CD4-positive, alpha-beta T cell treated with Interleukin-2 at 100 ng/mL for 4 hours (primary cell): Measurements from ENCODE around the gene PTPRS.
"Not testable (repeated sequence)": the region's sequence is repeated elsewhere in the genome, so short reads cannot be mapped to it uniquely, and the experiment has no call there.

Experiments
- DNase-seq: peaks from one replicate; pipeline ENCODE4 v3.0.0-alpha.2; 2020; ENCODE audit warnings: low spot score

PTPRS gene

DNA sequence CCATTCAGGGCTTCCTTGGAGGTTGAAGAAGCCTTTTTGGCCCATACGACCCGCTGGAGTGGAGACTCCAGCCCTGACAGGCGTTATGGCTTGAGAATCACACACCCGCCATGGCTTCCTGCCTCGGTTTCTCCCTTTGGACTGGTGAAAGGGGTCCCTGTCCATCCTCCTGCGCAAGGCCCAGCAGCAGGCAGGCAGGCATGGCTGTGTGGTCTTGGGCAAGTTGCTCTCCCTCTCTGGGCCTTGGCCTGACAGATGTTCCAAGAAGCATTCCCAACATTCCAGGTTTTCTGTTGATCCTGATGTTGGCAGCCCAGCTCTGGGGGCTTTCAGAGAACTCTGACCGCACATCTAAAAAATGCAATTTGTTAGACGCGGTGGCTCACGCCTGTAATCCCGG, 8.1 kb downstream of the PTPRS start:
- DNase-seq: no peak

DNA sequence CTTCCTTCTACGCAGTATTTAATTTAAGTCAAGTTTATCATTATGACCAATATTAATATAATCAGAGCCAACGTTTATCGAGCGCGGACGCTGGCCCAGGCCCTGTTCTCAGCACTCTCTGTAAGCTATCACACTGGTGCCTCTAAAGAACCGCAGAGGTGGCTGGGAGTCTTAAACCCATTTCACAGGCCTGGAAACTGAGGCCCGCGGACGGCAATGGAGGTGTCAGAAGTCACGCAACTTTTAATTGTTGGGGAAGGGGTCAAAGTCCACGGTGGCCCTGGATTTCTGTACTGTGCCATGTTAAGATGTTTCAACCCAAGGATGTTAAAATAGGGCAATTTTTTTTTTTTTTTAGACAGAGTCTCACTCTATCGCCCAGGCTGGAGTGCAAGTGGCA, 8.8 kb downstream of the PTPRS start:
- DNase-seq: no peak

DNA sequence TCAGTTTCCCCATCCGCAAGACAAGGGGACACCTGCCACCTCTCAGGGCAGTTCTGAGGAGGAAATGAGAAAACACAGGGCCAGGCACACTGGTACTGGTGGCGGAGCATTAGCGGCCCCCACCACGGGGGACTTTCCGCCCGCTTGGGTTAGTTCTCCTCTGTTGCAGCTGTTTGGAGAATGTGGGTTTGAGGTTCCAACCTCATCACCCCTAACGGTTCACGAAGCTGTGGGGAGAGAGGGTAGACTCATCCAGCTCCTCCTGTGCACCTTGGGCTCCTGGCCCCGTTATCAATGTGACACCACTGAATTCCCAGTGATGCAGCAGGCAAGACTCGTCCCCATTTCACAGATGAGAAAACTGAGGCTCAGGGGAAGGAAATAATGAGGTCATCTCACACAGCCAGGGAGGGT, 10.3 kb downstream of the PTPRS start:
- no peak for DNase-seq

DNA sequence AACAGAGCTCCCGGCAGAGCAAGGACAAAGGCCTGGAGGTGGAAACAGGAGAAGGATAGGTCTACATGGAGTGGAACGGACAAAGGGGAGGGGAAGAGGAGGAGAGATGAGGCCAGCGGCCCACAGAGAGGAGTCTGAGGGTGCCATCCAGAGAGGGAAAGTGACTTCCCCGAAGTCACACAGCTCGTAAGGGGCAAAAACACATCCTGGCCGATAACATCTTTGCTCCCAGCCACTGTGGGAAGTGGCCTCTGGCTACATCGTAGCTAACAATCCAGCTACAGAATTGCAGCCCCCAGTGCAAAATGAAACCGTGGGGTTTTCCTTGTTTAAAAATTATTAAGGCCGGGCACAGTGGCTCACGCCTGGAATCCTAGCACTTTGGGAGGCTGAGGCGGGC, 11.5 kb downstream of the PTPRS start:
- no peak for DNase-seq

- not testable (repeated sequence) for DNase-seq
Observed at GRCh38 chr19:5328407-5328806, 12.2 kb downstream of the PTPRS start.

DNA sequence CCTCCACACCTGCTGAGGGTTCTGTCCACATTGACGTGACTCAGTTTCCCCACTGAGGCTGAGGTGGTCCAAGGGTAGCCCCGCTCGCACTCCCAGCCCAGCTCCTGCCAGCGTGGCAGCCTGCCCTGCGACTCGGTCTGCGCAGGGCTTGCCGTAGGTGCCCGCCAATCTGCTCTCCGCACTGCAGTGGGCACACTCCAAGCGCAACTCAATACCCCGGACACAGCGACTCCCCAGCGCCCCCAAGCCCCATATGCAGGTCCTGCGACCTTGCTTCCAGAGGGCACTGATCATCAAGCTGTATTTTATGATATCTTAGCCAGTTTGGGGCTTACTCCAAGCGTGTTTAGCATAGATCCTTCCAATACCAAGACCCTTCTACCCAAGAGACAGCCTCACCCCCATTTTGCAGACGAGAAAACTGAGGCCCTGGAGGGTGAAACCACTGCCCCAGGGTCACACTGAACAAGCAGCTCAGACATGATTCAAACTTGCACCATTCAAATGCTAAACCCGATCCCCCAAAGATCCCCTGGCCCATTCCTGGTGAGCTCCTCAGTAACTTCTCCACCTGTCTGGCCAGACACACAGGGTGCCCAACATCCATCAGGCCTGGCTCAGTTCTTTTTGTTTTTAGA, 13.5 kb downstream of the PTPRS start:
- no peak for DNase-seq

DNA sequence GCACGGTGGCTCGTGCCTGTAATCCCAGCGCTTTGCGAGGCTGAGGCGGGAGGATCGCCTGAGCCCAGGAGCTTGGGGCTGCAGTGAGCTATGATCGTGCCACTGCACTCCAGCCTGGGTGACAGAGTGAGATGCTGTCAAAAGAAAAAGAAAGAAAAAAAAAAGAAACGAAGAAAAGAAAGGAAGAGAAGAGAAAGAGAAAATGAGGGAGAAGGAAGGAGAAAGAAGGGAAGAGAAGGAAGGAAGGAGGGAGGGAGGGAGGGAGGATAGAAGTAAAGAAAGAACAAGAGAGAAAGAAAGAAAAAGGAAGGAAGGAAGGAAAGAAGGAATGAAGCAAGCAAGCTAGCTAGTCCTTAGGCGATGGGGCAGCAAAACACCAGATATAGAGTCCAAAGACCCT, 14.1 kb downstream of the PTPRS start:
- no peak for DNase-seq

DNA sequence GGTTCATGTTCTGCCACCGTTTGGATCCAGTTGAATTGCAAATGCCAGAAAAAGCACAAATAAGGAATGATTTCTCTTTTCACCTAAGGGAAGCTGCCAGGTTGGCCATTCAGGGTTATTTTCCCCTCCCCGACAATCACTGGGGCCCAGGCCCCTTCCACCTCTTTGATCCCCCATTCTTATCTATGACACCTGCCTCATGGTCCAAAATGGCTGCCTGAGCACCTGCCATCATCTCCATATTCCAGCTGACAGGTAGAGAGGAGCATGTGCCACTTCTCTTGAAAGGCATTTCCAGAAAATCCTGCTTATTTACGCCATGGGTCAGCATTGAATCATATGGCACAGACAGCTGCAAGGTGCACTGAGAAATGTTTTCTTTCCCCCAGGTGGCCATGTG, 15.7 kb downstream of the PTPRS start:
- no peak for DNase-seq

- DNase-seq: no peak
Observed at GRCh38 chr19:5323475-5323811, 17.2 kb downstream of the PTPRS start.

GRCh38 chr19:5321851-5322681, 18.5 kb downstream of the PTPRS start:
- peak; percentile 1 for DNase-seq

DNA sequence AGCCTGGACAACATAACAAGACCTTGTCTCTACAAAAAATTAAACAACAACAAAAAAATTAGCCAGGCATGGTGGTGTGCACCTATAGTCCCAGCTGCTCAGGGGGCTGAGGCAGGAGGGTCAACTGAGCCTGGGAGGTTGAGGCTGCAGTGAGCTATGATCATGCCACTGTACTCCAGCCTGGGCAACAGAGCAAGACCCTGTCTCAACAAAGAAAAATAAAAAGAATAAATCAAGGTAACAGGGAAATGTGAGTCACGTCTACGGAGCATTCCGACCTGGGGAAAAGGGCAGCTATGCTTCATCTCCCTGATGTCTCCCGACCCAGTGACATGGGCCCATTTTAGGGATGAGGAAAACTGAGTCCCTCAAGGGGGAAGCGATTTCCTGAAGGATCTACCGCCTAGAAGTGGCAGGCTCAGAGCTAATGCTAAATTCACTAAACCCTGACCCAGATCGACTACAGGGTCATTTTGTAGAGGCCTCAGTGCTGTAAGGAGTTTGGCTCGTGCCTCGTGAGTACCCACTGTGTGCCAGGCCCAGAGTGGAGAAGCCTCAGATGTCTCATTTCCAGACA, 19.5 kb downstream of the PTPRS start:
- no peak for DNase-seq

DNA sequence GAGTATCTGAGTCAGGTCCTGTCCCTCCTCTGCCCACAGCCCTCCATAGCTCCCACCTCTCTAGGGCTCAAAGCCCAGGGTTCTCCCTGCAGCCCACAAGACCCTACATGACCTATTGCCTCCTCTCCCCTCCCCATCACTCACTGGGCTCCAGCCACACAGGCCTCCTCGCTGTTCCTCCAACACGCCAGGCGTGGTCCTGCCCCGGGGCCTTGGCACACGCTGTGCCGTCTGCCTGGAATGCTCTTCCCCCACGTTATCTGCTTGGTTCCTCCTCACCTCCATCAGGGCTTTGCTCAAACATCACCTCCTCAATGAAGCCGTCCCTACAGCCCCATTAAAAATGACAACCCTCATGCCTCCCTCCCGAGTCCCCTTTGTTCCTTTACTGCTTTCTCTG, 21.1 kb downstream of the PTPRS start:
- no peak for DNase-seq

DNA sequence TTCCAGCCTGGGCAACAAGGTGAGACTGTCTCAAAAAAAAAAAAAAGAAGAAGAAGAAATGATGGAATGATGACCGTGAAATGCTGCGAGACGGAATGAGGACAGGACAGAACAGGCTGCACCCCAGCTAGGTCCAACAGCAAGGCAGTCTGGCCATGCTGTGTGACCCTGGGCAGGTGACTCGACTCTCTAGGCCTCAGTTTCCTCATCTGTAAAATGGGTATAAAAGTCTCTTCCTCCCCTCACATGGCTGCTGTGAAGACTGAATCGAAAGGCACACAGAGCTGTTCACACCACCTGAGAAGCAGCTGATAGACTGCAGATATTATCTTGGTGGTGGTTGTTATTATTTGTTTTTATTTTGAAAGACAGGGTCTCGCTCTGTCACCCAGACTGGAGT, 22.3 kb downstream of the PTPRS start:
- no peak for DNase-seq

GRCh38 chr19:5317321-5317720, 23.3 kb downstream of the PTPRS start:
- DNase-seq: no peak

- DNase-seq: no peak
Observed at GRCh38 chr19:5316138-5316537, 24.5 kb downstream of the PTPRS start.

DNA sequence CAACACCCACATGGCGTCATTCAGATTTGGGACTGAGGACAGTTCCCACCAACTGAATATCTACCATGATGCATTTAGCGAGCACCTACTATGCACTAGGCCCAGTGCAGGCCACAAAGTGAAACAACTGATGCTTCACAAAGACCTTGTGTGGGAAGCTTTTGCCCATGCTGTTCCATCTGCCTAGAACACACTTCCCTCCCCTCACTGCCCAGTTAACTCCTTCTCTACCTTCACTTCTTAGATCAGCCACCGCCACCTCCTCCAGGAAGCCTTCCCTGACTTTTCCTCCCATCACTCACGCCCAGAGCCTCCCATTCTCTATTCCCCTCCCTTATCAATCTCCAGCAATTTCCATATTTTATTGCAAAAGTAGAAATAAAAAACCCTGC, 25.7 kb downstream of the PTPRS start:
- no peak for DNase-seq

GRCh38 chr19:5314012-5314906, 26.4 kb downstream of the PTPRS start:
- DNase-seq: no peak

GRCh38 chr19:5313307-5313706, 27.3 kb downstream of the PTPRS start:
- DNase-seq: no peak

DNA sequence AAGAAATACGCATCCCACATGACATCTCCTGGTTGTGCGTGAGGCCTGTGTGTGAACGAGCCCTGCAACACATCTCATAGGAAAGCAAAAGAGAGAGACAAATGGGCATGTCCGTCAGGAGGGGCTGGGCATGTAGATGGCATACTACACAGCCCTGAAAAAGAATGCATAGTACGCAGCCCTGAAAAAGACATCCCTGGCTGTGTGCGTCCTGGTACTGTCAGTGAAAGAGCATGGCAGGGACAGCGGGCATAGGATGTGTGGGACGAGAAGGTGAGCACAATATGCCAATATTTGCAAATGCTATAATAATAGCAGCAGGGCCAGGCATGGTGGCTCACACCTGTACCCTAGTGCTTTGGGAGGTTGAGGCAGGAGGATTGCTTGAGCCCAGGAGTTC, 28.6 kb downstream of the PTPRS start:
- DNase-seq: no peak

DNA sequence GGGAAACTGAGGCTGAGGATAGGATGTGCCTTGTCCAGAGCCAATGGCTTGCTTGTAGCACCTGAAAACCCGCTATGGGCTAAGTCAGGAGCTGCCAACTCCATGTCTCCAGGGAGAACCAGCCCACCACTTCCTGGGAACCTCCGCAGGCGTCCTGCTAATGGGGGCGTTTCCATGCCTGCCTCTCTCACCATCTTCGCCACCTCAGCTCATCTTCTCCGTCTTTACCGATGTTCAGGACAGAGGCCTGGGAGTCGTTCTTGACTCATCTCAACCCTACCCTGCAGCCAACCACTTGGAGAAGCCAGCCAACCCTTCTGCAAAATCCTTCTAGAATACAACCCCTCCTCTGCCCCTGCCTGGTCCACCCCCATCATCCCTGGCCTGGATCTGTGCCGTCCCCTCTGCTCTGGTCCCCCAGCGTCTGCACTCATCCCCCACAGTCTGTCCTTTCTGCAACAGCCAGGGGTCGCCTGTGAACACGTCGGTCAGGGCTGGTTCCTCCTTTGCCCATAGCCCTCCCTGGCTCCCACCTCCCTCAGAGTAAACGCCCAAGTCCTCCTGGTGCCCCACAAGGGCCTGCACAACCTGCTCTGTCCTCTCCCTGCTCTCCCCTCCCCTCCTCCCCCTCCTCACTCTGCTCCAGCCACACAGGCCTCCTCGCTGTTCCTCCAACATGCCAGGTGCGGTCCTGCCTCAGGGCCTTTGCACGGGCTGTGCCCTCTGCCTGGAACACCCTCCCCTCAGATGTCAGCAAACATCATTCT, 31.0 kb downstream of the PTPRS start:
- DNase-seq: no peak
